GM19372 (cell line): Measurements from ENCODE around the gene NRCAM.
A peak's percentile ranks its signal among the peaks of the same experiment; 100 is the strongest.
"Not testable (repeated sequence)": the region's sequence is repeated elsewhere in the genome, so short reads cannot be mapped to it uniquely, and the experiment has no call there.

Experiments
- ATAC-seq: cut with Tn5 transposase; IDR thresholded peaks from one replicate; pipeline ENCODE4 v1.9.1; 2021; ENCODE audit warnings: mild to moderate bottlenecking, low read depth, moderate library complexity; ENCODE audit not compliant: unreplicated experiment

The NRCAM gene

DNA sequence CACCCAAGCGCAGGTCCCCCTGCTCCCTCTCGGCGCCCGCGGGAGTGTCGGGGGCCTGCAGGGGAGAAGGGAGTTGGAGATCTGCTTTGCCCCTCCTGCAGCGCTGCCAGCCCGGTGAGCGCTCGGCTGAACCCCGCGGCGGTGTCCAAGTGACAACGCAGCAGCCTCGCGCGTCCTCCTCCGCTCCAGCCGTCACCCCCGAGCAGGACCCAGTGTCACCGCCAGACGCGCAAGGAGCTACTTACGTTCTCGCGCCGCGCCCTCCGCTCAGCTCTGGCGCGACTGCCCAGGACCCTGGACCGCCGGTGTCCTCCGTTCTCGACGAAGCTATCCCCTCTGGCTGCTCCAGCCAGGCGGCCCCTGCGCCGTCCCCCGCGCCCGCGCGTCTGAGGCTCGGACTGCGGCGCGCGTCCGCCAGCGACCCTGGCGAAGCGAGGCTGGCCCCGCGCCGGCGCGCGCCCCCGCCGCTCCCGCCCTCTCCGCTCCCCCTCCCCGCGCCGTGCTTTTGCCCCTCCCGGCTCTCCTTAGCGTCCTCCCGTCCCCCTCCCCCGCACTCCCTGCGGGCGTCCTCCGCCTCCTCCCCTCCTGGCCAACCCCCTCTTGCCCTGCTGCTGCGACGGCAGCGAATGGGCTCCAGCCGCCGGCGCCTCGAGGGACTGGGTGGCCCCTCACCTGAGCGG lies at the start of gene NRCAM:
Gene NRCAM (minus strand): TSS at position 439 of the 680 bp plus-strand sequence. CDS start 216,372 bp downstream, outside the sequence.
- ATAC-seq: peak; percentile 46

DNA sequence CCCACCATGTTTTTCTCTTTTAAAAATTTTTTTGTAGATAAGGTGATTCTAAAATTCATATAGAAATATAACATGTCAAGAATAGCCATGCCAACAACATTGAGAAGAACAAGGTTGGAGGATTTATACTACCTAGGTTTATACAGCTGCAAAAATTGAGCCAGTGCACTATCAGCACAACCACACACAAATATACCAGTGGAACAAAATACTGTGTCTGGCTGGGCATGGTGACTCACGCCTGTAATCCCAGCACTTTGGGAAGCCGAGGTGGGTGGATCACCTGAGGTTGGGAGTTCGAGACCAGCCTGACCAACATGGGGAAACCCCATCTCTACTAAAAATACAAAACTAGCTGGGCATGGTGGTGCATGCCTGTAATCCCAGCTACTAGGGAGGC lies 48.3 kb upstream of the NRCAM start:
- not testable (repeated sequence) for ATAC-seq

DNA sequence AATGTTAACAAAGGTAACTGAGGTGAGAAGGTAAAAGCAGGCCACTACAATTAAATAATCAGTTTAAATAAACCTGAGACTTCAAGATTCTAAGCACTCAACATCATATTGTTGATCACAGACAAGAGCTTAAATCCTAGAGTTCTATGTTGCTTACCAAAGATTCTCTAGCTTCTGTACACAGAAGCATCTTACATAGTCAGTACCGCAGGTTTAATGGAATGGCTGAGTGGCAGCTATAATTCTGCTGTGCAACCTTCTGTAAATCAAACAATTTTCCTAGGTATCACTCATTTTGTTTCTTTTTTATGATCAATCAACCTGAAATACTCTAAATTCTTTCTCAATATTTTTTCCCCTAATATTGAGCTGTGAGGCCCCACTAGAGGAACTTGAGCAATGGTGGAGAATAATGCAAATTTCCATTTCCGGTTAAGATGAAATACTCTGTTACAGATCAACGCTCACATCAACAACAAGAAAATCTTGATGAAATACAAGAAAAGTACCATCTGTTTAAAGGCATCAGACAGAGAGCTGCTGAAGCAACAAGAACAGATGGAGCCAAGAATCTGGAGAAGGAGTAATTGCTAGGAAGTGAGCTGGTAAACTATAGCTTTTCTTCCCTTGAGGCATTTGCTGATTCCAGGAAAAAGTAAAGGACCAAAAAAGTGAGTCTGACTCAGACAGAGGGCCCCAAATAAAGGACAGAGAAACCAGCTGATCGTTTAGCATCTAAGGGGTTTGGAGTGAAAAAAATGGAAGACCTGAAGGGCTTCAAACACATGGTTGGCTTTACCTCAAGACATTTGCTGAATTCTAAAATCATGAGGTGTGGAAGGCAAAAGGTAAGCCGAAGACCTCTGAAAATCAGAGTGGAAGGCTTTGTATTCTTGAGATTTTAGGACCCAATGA lies 47.1 kb upstream of the NRCAM start:
- ATAC-seq: peak; percentile 97

DNA sequence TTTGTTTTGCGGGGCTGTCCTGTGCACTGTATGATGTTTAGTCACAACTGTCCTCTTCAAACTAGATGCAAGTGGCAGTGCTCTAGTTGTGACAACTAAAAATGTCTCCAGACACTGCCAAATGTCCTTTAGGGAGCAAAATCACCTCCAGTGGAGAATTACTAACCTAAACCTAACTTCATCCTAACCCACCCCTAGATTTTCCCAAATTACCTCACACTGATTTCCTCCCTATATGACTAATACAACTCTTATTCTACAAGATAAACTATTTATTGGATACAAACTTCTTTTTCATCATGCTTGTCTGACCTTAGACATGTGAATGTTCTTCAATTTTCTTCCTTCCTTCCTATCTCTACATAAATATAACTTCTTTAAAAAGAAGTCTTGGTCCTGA lies 43.3 kb upstream of the NRCAM start:
- no peak for ATAC-seq

DNA sequence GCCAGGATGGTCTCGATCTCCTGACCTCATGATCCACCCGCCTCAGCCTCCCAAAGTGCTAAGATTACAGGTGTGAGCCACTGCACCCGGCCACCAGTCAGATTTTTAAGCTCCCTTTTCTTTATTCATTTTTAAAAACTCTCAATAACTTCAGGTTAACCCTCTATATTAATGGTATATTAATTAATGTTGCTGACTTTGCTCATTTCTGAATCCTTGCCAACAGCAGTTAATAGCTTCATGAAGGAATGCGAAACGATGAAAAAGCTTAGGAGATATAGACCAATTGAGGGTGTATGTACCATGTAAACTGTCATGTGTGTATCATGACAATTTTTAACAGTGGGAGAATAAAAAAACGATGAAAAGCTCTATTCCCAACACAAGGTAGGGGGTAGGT lies 42.2 kb upstream of the NRCAM start:
- no peak for ATAC-seq

DNA sequence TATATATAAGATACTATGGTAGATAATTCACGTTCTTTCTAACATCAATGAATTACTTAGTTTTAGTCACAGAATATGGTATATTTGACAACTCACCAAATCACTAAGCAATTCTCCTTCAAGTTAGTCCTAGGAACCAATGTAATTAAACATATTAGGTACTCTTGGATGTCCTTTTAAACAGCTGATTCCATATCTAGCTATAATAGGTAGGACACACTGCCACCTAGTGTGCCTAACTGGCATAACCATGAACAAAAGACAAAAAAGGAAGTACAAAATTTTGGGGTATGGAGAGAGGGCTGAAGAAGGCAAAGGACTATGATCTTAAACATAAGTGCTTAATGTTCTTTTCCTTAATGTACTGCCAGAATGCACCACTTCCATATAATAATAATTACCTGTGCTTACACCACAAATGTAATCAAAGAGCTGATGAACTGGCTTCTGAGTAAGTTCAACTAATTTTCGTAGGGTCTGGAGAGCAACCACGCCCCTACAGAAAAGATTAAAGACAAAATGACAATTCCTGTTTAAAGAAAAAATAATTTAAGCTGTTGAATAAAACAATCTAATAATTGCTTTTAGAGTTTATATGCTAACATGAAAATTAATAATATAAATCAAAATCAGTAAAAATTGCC lies 41.0 kb upstream of the NRCAM start:
- ATAC-seq: peak; percentile 65

DNA sequence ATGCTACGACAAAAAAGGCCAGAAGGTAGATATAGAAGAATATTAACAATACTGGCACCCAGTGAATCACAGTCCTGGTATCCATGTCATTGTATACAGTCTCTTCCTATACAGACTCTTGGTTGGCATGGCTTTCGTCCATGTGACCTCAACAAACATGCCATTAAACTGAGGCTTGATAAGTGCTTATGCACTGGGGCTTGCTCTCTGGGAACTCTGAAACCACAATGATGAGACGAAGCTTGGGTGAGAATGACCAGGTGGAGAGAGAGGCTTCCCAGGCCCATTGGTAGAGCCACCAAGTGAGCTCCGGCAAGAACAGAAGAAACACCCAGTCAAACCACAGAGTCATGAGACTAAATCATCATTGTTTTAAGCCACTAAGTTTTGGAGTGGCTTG lies 36.5 kb upstream of the NRCAM start:
- no peak for ATAC-seq

DNA sequence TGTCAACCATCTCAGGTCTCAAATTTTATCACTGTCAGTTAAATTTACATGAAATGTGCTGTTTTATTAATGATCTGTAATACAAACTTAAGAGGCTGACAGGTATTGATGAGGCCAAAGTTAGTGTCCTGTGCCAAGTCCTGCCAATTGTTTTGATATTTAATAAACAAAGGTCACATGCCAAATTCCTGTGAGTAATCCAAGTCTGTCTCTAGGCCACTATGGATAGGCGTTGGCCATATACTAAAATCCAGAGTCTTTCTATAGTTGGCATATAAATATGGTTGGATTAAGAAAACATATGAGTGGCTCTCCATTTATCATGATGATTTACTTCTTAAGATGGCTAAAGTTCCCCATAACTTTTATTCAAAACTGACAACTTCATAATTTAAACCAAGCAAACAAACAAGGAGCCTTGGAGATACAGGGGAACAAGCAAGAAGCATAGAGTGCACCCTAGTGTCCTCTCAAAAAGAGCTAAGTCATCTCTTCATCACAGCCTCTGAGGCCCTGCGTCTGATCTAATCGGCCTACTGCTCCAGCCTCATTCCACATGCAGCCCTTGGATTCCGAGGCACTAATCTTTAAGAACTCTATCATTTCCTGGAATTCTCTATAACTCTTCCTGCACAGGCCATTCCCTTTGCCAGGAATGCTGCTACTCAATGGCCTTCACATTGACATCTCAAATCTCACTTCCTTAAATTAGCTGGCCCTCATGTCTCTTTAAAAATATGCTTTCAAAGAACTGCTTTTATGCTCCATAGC lies 32.7 kb upstream of the NRCAM start:
- no peak for ATAC-seq

DNA sequence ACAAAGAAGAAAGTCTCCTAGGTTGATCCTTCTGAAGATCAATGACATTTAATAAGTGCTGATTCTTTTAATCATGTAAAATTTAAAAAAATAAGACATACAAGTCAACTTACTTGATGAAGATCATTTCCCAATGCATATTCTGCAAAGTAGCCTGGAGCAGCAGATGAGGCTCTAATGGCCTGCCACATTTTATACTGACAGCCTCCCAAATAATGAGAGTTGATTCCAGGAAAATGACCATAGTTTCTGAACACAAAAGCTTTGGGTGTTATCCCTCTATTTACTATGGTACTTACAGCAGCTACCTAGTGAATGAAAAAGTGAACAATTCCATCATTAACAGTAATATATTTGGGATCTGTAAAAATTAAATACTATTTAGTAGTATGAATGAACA lies 31.4 kb upstream of the NRCAM start:
- no peak for ATAC-seq

DNA sequence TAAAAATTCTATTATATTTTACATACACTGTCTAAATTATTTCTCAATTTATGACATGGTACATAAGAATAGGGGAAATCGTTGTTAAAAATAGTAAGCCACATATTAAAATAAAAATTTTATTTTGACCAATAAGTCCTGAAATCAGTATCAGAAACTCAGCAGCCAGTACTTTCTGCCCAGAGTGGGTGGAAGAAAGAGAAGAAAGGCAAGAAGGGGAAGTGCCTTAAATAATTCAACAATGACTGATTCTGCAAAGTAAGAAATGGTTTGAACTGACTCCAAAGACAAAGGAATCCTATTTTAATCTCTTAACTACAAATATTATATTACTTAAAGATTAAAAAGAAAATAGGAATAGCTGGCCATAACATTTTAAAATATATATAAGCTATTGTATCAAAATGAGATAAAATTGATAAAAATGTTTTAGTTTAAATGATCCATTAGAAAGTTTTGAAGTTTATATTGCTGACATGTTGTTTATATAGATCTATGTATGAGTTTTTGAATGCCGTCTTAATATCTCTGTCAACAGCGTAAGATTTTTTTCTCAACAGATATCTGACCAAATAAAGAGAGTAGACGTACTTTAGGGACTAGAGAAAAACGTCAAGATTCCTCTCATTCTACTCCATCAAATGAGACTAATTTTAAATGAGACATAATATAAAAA lies 30.2 kb upstream of the NRCAM start:
- ATAC-seq: peak; percentile 70

DNA sequence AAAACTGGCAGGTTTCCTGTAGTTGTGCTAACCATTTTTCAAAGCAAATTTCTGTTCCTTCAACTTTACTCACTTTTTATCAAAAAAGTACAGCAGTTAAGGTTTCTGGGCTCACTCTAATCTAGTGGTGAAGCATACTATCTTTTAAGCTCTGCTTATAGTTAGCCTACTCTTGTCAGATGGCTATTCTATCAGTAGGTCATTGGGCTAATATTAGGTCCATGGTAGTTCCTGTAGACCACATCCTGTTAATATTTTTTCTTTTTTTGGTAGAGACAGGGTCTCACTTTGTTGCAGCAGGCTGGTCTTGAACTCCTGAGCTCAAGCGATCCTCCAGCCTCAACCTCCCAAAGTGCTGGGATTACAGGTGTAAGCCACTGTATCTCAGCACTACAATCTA lies 27.9 kb upstream of the NRCAM start:
- no peak for ATAC-seq

DNA sequence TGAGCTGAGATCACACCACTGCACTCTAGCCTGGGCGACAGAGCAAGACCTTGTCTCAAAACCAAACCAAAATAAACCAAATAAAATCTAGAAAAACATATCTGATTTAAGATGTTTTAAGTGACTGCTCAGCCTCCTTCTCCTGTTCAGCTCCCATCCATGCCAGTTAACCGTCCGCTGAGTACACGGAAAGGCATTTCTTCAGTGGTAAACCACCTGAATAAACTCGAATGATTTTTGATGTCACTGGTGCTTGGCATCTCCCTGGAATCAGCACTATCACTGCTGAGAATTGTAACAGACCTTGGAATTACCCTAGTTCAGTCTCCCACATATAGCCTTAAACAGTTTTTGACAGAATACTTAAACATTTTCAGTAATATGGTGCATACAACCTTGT lies 24.1 kb upstream of the NRCAM start:
- no peak for ATAC-seq

DNA sequence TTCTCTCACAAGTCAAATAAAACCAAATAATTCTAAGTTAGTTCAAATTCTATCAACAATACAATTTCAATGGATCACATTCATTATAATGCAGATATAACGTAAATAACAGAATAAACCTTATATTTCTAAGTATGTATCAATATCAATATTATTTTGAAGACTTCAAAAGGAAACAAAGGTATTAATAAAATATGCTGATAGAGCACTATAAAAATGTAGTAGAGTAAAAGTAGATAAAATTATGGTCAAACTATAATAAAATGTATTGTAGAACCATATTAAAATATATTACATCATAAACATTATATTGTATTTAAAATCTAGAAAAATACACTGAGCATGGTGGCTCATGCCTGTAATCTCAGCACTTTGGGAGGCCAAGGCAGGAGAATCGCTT lies 23.5 kb upstream of the NRCAM start:
- no peak for ATAC-seq

DNA sequence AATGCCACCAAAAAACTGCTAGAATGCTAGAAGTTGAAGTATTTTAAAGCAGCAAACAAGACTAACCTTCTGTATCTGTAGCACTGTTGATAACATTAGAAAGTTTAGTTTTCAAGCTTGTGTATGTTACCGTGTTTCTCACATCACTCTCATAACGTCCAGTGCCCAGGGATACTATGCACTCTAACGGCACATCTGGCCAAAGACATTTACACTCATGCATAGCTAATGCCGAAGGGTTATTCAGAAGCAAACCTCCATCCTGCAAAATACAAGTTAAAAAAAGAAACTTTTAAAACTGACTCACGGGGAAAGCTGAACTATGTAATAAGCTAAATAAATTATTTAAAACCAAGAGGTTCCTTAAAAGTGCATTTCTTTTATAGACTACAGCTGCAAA lies 22.9 kb upstream of the NRCAM start:
- no peak for ATAC-seq

DNA sequence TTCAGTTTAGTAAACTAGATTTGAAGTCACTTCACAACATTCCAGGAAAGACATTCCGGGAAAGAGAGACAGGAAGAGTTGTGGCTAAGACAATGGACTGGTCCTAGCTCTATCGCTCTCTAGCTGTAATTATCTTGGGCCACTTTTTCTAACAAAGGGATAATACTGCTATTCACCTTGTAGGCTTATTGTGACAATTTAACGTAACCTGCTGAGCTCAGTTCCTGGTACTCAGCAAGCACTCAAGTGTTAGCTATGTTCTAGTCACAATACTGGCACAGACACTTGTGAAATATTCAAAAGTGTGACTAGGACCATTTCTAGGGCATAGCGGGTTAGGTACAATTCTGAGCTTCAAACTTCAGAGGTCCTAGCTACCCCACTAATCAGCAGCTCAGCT lies 12.0 kb upstream of the NRCAM start:
- ATAC-seq: no peak

DNA sequence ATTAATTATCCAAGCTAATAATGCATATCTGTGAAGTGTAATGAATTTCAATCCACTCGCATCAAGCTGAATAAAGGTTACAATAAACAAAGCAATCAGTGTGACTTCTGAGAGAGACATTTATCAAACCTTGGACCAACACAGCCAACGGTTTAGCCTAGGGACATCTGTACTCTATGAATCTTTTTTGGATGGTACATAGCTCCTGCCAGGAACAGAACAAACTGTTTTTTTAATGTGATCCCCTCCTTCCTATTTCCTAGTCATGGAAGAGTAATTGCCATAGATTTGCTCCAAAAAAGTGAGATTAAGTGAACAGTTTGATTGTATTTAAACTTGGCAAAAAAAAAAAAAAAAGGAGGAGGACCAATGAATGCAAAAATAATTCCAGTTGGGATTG lies 11.2 kb upstream of the NRCAM start:
- ATAC-seq: no peak

DNA sequence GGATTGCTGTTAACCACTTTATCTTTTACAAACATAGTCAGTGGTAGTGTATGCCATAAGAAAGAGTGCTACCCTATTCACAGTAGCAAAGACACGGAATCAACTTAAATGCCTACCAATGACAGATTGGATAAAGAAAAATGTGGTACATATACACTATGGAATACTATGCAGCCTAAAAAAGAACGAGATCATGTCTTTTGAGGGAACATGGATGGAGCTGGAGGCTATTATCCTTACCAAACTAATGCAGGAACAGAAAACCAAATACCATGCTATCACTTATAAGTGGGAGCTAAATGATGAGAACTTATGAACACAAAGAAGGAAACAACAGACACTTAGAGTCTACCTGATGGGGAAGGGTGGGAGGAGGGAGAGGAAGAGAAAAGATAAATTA lies 10.1 kb upstream of the NRCAM start:
- not testable (repeated sequence) for ATAC-seq

DNA sequence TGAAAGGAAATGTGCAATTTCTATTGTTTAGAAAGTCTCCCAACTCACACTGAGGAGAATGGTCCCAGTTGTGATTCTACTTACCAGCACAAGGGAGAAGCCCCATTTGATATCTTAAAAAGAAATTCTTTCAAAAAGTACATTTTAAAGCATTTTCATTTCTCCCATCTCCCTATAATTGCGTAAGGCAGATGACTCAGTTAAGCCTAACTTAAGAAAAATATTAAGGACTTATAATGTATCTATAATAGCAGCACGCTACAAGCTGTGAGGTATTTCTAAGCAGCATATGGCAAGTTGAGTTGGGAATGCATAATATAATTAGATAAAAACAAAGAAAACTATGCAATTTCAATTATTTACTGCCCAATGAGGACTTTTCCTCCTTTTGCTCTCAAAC lies 8.5 kb upstream of the NRCAM start:
- ATAC-seq: no peak

DNA sequence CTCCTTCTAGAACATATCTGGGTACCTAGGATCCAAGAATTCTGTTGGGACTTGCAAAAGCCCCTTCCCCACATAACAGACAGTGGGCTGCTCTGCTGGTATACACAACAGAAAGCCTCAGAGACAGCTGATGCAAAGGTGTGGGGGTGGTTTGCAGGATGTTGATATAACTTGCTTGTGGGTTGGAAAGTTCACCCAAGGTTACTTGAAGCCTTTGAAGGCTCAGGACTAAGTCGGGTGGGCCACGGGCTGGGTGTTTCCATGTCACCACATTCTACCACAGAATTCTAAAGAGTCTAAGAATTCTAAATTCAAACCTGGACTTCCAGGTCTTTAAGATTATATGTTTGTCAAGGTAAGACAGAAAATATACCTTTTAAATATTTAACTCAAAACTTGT lies 7.4 kb upstream of the NRCAM start:
- ATAC-seq: no peak

DNA sequence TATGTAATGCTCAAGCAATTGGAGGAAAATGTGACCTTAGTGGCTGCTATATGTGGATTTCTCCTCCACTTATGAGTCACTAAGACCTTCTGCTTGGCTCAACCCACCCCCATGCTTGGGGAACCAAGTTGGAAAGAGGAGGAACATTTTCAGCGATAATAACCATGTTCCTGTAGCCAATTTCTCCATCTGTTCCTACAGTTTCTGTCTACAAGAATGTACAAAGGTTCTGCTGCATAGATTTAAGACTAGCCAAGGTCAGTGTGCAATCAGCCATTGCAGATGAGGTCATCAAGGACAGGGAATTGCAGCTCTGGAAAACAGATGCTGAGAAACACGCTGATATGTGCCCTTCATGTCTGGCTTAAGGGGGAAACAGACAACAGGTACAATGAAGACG lies 5.6 kb upstream of the NRCAM start:
- ATAC-seq: no peak
